ENCODE measurements around the gene MRPS14.

GRCh38 chr1:175036476-175036875 is 13.3 kb upstream of the MRPS14 start:
- TF ChIP-seq POLR2A (IDR thresholded peaks at IDR 0.05; ENCODE audit: low read depth, low read length), result no peak
- no peak for TF ChIP-seq POLR2AphosphoS5 (IDR thresholded peaks at IDR 0.05; ENCODE audit: low read depth, low read length)
- TF ChIP-seq POU2F2 (IDR thresholded peaks at IDR 0.05; ENCODE audit: low read depth, low read length), result no peak

All from GM12891 (cell line).